HUES48 (cell line): Measurements from ENCODE around the gene CCDC117.
"Not testable (repeated sequence)": the region's sequence is repeated elsewhere in the genome, so short reads cannot be mapped to it uniquely, and the experiment has no call there.

Experiments
- H3K27ac ChIP-seq: one replicate; pipeline ENCODE4 v1.7.0; 2013; ENCODE audit warnings: low read depth, low read length, inconsistent platforms
- H3K27me3 ChIP-seq: 2 replicates; pipeline ENCODE4 v1.6.1; 2013; ENCODE audit warnings: mild to moderate bottlenecking, low read length; ENCODE audit not compliant: control insufficient read depth, insufficient read depth
- H3K36me3 ChIP-seq: 2 replicates; pipeline ENCODE4 v1.6.1; 2013; ENCODE audit warnings: low read length; ENCODE audit not compliant: control insufficient read depth, insufficient read depth
- H3K4me1 ChIP-seq: 2 replicates; pipeline ENCODE4 v1.6.1; 2013; ENCODE audit warnings: mild to moderate bottlenecking, low read length; ENCODE audit not compliant: control insufficient read depth, insufficient read depth
- H3K4me3 ChIP-seq: 2 replicates; pipeline ENCODE4 v1.5.1; 2013; ENCODE audit warnings: mild to moderate bottlenecking, low read depth, low read length
- H3K9ac ChIP-seq: 2 replicates; pipeline ENCODE4 v1.6.1; 2013; ENCODE audit warnings: mild to moderate bottlenecking, low read depth, low read length, moderate library complexity
- H3K9me3 ChIP-seq: 2 replicates; pipeline ENCODE4 v1.6.1; 2013; ENCODE audit warnings: low read length; ENCODE audit not compliant: control insufficient read depth, insufficient read depth

The CCDC117 gene

DNA sequence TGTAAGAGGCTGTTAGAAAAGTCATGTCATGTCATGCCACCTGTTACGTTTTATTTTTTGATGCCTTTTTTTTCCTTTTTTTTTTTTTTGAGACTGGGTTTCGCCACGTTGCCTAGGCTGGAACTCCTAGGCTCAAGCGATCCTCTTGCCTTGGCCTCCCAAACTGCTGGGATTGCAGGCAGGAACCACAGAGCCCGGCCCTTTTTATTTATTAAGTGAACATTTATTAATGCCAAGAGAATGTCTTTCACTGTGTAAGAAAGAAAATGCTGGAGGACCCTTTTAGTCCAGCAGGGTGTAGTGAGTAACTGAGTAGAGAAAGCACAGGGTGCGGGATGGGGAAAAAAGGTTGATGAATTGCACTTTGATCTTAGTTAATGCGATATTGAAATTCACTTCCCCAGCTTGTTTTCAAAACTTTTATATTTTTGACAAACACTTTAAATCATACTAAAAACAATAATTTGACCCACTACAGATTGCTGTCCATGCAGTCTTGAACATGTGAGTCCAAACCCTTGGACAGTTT is 30.2 kb downstream of the CCDC117 start:
- H3K36me3 ChIP-seq: peaks cover 14% of the 10 kb centered on the region
- no peak overlapping the region for H3K4me3 ChIP-seq
- H3K9me3 ChIP-seq: no peaks in the 10 kb centered on the region
- no peak overlapping the region for H3K27ac ChIP-seq
- H3K9ac ChIP-seq: no peak overlapping the region
- peaks cover 12% of the 10 kb centered on the region for H3K4me1 ChIP-seq
- H3K27me3 ChIP-seq: no peaks in the 10 kb centered on the region

GRCh38 chr22:28805426-28805825 is 32.9 kb downstream of the CCDC117 start:
- H3K36me3 ChIP-seq, H3K27ac ChIP-seq, H3K4me3 ChIP-seq, H3K9me3 ChIP-seq, H3K27me3 ChIP-seq, H3K4me1 ChIP-seq, H3K9ac ChIP-seq: not testable (repeated sequence)

DNA sequence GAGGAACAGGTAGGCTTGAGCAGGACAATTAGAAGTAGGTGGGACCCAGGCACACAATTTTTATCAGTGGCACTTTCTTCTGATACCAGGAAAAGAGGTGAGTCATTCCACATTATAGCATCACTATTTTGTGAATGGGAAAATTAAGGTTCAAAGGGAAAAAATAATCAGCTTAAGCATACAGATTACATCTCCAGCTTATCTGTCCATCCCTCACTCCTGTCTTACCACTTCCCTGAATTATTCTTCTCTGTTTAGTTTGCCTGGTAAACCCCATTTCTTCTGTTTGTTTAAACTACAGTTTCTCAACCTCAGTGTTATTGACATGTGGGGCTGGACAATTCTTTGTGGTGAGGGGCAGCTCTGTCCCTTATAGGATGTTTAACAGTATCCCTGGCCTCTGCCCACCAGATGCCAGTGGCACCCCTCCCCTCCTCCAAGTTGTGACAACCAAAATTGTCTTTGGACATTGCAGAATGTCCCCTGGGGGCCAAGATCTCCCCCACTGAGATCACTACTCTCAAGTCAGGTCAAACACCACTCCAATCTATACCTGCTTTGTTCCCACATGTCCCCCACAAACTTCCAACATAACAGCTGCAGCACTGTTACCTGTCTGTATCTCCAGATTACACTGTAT is 36.3 kb downstream of the CCDC117 start:
- Histone ChIP-seq H3K4me1 (no peaks in the 10 kb centered on the region), H3K27ac (no peak overlapping the region), H3K27me3 (no peaks in the 10 kb centered on the region), H3K9ac (no peak overlapping the region), H3K36me3 (no peaks in the 10 kb centered on the region), H3K9me3 (no peaks in the 10 kb centered on the region), H3K4me3 (no peak overlapping the region)

GRCh38 chr22:28810821-28811491 is 38.5 kb downstream of the CCDC117 start:
- Histone ChIP-seq H3K9ac (no peak overlapping the region), H3K4me1 (no peaks in the 10 kb centered on the region), H3K4me3 (no peak overlapping the region), H3K27me3 (no peaks in the 10 kb centered on the region), H3K27ac (no peak overlapping the region), H3K36me3 (no peaks in the 10 kb centered on the region), H3K9me3 (no peaks in the 10 kb centered on the region)

DNA sequence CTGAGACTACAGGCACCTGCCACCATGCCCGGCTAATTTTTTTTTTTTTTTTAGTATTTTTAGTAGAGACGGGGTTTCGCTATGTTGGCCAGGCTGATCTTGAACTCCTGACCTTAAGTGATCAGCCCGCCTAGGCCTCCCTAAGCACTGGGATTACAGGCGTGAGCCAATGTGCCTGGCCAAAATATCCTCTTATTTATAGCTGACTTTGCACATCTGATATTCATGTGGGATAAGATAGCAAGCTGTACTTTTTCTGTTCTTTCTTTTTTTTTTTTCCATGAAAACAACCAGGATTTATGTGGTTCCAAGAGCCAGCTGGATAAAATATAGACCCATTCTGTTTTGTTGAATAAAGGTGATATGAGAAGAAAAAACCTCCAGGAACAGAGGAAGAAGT is 40.0 kb downstream of the CCDC117 start:
- H3K9ac ChIP-seq: no peak overlapping the region
- H3K9me3 ChIP-seq: no peaks in the 10 kb centered on the region
- H3K36me3 ChIP-seq: no peaks in the 10 kb centered on the region
- no peaks in the 10 kb centered on the region for H3K27me3 ChIP-seq
- no peak overlapping the region for H3K27ac ChIP-seq
- no peak overlapping the region for H3K4me3 ChIP-seq
- no peaks in the 10 kb centered on the region for H3K4me1 ChIP-seq

DNA sequence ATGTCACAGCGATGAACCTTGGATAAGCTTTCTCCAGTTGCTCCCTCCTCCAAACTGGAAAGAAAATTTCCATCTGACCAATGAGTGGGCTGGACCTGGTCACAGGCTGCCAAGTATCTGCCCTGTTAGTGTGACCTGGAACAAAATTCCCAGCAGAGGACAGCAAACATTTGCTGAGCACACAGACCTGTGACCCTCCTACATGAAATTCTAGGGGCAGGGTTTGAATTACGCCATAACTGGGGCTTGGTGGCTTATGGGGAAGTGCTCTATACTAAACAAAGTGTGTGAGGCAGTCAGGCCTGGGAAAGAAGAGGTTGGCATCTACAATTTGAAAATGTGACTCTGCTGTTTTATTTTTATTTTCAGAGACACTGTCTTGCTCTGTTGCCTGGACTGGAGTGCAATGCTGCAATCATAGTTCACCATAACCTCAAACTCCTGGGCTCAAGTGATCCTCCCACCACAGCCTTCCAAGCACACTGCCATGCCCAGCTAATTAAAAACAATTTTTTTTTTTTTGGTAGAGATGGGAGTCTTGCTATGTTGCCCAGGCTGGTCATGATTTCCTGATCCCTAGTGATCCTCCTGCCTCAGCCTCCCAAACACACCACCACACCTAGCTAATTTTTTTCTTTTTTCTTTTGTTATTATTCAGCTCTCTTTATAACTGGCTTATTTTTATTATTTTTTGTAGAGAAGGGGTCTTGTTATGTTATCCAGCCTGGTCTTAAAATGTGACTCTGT is 41.5 kb downstream of the CCDC117 start:
- H3K9ac ChIP-seq: no peak overlapping the region
- no peak overlapping the region for H3K4me3 ChIP-seq
- no peaks in the 10 kb centered on the region for H3K4me1 ChIP-seq
- H3K9me3 ChIP-seq: no peaks in the 10 kb centered on the region
- no peaks in the 10 kb centered on the region for H3K36me3 ChIP-seq
- H3K27ac ChIP-seq: no peak overlapping the region
- no peaks in the 10 kb centered on the region for H3K27me3 ChIP-seq

DNA sequence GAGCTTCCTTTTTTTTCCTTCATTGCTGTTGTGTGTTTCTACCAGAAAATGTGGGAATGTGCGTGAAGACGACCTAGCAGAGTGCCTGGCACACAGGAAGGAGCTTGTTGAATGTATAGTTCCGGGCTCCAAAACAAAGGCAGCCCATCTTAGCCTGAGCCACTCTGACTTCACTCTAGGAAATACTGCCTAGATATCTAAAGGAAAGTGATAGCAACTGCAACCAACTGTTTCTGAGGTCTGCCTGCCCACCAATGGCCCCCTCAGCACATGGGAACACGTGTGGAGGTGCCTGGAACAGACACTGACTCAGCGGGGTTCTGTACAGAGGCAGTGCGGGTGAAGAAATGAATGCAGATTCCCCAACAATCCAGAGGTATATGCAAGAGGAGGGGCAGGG is 42.6 kb downstream of the CCDC117 start:
- H3K27ac ChIP-seq: no peak overlapping the region

GRCh38 chr22:28815729-28816128 is 43.2 kb downstream of the CCDC117 start:
- no peak overlapping the region for H3K9ac ChIP-seq
- H3K4me3 ChIP-seq: no peak overlapping the region
- H3K4me1 ChIP-seq: no peaks in the 10 kb centered on the region; the same call in 1 of the 2 replicates
- no peak overlapping the region for H3K27ac ChIP-seq
- no peaks in the 10 kb centered on the region for H3K27me3 ChIP-seq
- no peaks in the 10 kb centered on the region for H3K9me3 ChIP-seq
- no peaks in the 10 kb centered on the region for H3K36me3 ChIP-seq

More for the DNA sequence above, 42.6 kb downstream of the CCDC117 start:
- Histone ChIP-seq H3K9ac (no peak overlapping the region), H3K4me1 (no peaks in the 10 kb centered on the region; the same call in 1 of the 2 replicates), H3K36me3 (no peaks in the 10 kb centered on the region), H3K27me3 (no peaks in the 10 kb centered on the region), H3K9me3 (no peaks in the 10 kb centered on the region), H3K4me3 (no peak overlapping the region)

DNA sequence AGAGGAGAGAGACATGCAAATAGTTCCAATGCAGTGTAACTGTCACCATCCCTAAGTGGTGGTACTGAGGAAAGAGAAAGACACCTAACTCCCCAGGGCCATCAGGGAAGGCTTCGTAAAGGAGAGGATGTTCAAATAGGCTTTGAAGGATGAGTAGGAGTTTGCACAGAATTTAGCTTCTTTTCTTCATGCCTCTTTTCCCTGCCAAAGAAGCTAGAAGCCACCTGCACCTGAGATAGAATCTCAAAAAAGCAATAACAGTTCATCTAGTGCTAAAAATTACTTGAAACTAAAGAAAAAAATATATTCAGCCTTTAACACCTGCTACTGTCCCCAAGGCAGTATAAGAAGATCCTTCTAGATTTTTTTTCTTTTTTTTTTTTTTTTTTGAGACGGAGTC is 44.6 kb downstream of the CCDC117 start:
- no peaks in the 10 kb centered on the region for H3K27me3 ChIP-seq
- H3K9me3 ChIP-seq: no peaks in the 10 kb centered on the region
- no peaks in the 10 kb centered on the region for H3K36me3 ChIP-seq
- no peaks in the 10 kb centered on the region; the same call in 1 of the 2 replicates for H3K4me1 ChIP-seq
- no peak overlapping the region for H3K9ac ChIP-seq
- H3K27ac ChIP-seq: no peak overlapping the region
- H3K4me3 ChIP-seq: no peak overlapping the region

- Histone ChIP-seq H3K36me3 (no peaks in the 10 kb centered on the region), H3K9ac (peak overlapping the region; percentile 8; the same call in 1 of the 2 replicates), H3K4me3 (no peak overlapping the region), H3K27ac (no peak overlapping the region), H3K4me1 (no peaks in the 10 kb centered on the region; the same call in 1 of the 2 replicates), H3K9me3 (no peaks in the 10 kb centered on the region), H3K27me3 (no peaks in the 10 kb centered on the region)
Observed at GRCh38 chr22:28817919-28818859, 45.7 kb downstream of the CCDC117 start.
